Measurements from ENCODE around the gene RGS14. TPM values are rescaled to one million over a fixed set of nuclear protein-coding genes. Genes with fewer than 3 reads are reported as not detected.

Gene RGS14
- total and polyA plus RNA-seq, 2 experiments from 2014 or later = 23.5 to 37.9 TPM

- Histone ChIP-seq H3K79me2 (replicated peaks; ENCODE audit: insufficient read depth) (peaks cover 6% of the 10 kb centered on the region), H3F3A (replicated peaks; ENCODE audit: low read depth) (0 out of 2 replicates have a peak, but pooled peaks cover 5% of the 10 kb centered on the region), H3K4me1 (ENCODE audit: insufficient read depth) (peaks cover under 1% of the 10 kb centered on the region; the same call in 1 of the 2 replicates), H3K9me2 (ENCODE audit: insufficient read depth) (peaks cover 4% of the 10 kb centered on the region; the same call in 1 of the 2 replicates), H4K20me1 (replicated peaks; ENCODE audit: insufficient read depth) (no peaks in the 10 kb centered on the region), H3K27me3 (ENCODE audit: insufficient read depth) (no peaks in the 10 kb centered on the region; the same call in 1 of the 2 replicates), H3K4me3 (no peak overlapping the region), H3K27ac (ENCODE audit: low read depth) (no peak overlapping the region), H2AFZ (no peak overlapping the region), H3K4me2 (no peak overlapping the region), H3K36me3 (ENCODE audit: insufficient read depth) (no peaks in the 10 kb centered on the region)
- H3K27ac Mint-ChIP-seq = no peak overlapping the region
- ATAC-seq (no peak), DNase-seq (ENCODE audit: low spot score) (no peak)
- peaks cover 16% of the 10 kb centered on the region for H3K27me3 Mint-ChIP-seq (ENCODE audit: insufficient read depth, low read depth, poor library complexity)
- H3K9me3 Mint-ChIP-seq = no peaks in the 10 kb centered on the region; the same call in 2 of the 3 replicates
- peaks cover 7% of the 10 kb centered on the region; the same call in 2 of the 3 replicates for H3K4me1 Mint-ChIP-seq
- TF ChIP-seq POLR2AphosphoS5 (IDR thresholded peaks at IDR 0.05; ENCODE audit: low read depth) (no peak), ZNF462 (CRISPR knock-in tag; IDR thresholded peaks at IDR 0.05) (no peak), EZH2phosphoT487 (IDR thresholded peaks at IDR 0.05; ENCODE audit: unreplicated experiment) (no peak), STAT1 (IDR thresholded peaks at IDR 0.05; ENCODE audit: unreplicated experiment) (no peak), JUNB (IDR thresholded peaks at IDR 0.05; ENCODE audit: unreplicated experiment) (no peak), ZNF114 (CRISPR knock-in tag; IDR thresholded peaks at IDR 0.05) (no peak), REST (IDR thresholded peaks at IDR 0.05; ENCODE audit: unreplicated experiment) (no peak), ZNF331 (CRISPR knock-in tag; IDR thresholded peaks at IDR 0.05; ENCODE audit: low read depth) (no peak), NANOG (IDR thresholded peaks at IDR 0.05; ENCODE audit: borderline replicate concordance) (no peak), CREB1 (CRISPR knock-in tag; IDR thresholded peaks at IDR 0.05; ENCODE audit: low read depth) (no peak)
- no peaks in the 10 kb centered on the region for H3K36me3 Mint-ChIP-seq (ENCODE audit: low read depth)
- H3K4me3 Mint-ChIP-seq = no peak overlapping the region
Observed at GRCh38 chr5:177355868-177356168, 1.9 kb upstream of the RGS14 start.

Measured in GM23338 (cell line).